ENCODE data around the gene CD27.

GRCh38 chr12:6462234-6462995 is 17.7 kb downstream of the CD27 start:
- TF ChIP-seq EZH2 (IDR thresholded peaks at IDR 0.05; ENCODE audit: low read depth, unreplicated experiment), result no peak
- TF ChIP-seq CTCF (conservative IDR thresholded peaks at IDR 0.05; ENCODE audit: low read depth in 2 of 2), result no peak
- TF ChIP-seq POLR2AphosphoS5 (IDR thresholded peaks at IDR 0.05; ENCODE audit: low read depth), result no peak
- no peak for TF ChIP-seq REST (IDR thresholded peaks at IDR 0.05; ENCODE audit: unreplicated experiment)
- TF ChIP-seq STAT1 (IDR thresholded peaks at IDR 0.05; ENCODE audit: unreplicated experiment), result no peak
- TF ChIP-seq NANOG (IDR thresholded peaks at IDR 0.05; ENCODE audit: borderline replicate concordance), result no peak
- no peak for TF ChIP-seq ZNF331 (CRISPR knock-in tag; IDR thresholded peaks at IDR 0.05; ENCODE audit: low read depth)
- TF ChIP-seq EZH2phosphoT487 (IDR thresholded peaks at IDR 0.05; ENCODE audit: unreplicated experiment), result no peak
- no peak for TF ChIP-seq CREB1 (CRISPR knock-in tag; IDR thresholded peaks at IDR 0.05; ENCODE audit: low read depth)
- TF ChIP-seq JUNB (IDR thresholded peaks at IDR 0.05; ENCODE audit: unreplicated experiment), result no peak
- TF ChIP-seq ZNF114 (CRISPR knock-in tag; IDR thresholded peaks at IDR 0.05), result no peak
